SU-DHL-6 (cell line): Measurements from ENCODE around the gene AGPS.

Experiments
- H2AFZ ChIP-seq: fragments of 200-600 bp; sonication (generic); 2 replicates; pipeline ENCODE4 v1.6.1; 2014; ENCODE audit warnings: low read depth, mild to moderate bottlenecking, moderate library complexity, mixed read lengths, antibody characterized with exemption, low read length; ENCODE audit not compliant: severe bottlenecking
- H3F3A ChIP-seq: fragments of 200-600 bp; shearing (Covaris generic); 2 replicates; pipeline ENCODE4 v1.6.0; 2016; ENCODE audit warnings: antibody characterized with exemption, mild to moderate bottlenecking; ENCODE audit not compliant: insufficient read depth
- H3K27ac ChIP-seq: fragments of 200-600 bp; sonication (generic); 2 replicates; pipeline ENCODE4 v1.5.1; 2016; ENCODE audit warnings: low read depth, mild to moderate bottlenecking, low read length, moderate library complexity, mixed read lengths
- H3K27me3 ChIP-seq: fragments of 200-600 bp; sonication (generic), shearing (Covaris generic); 2 replicates; pipeline ENCODE4 v1.6.0; 2014; ENCODE audit warnings: mild to moderate bottlenecking, low read length
- H3K36me3 ChIP-seq: fragments of 200-600 bp; sonication (generic); 2 replicates; pipeline ENCODE4 v1.6.1; 2014; ENCODE audit warnings: mild to moderate bottlenecking, low read length, mixed read lengths
- H3K4me2 ChIP-seq: fragments of 300-600, 200-600 bp; shearing (Covaris generic), sonication (generic); 2 replicates; pipeline ENCODE4 v1.6.0; 2014; ENCODE audit warnings: low read length, low read depth, mild to moderate bottlenecking; ENCODE audit not compliant: poor library complexity, severe bottlenecking
- H3K4me3 ChIP-seq: fragments of 200-600 bp; sonication (generic); 2 replicates; pipeline ENCODE4 v1.5.1; 2014; ENCODE audit warnings: antibody characterized with exemption, low read length, mild to moderate bottlenecking, mixed read lengths; ENCODE audit not compliant: insufficient read depth, poor library complexity, severe bottlenecking
- H3K79me2 ChIP-seq: fragments of 200-600 bp; sonication (generic); 2 replicates; pipeline ENCODE4 v1.6.1; 2014; ENCODE audit warnings: mild to moderate bottlenecking, low read length, moderate library complexity; ENCODE audit not compliant: insufficient read depth
- H3K9ac ChIP-seq: fragments of 200-600 bp; sonication (generic); 2 replicates; pipeline ENCODE4 v1.7.0; 2014; ENCODE audit warnings: mild to moderate bottlenecking, low read length
- H3K9me2 ChIP-seq: fragments of 200-600 bp; sonication (generic); replicated peaks from 2 replicates; pipeline ENCODE4 v1.6.1; 2014; ENCODE audit warnings: low read length; ENCODE audit not compliant: insufficient read depth
- H3K9me3 ChIP-seq: fragments of 200-600 bp; sonication (generic); 2 replicates; pipeline ENCODE4 v1.6.1; 2014; ENCODE audit warnings: low read length, mixed read lengths; ENCODE audit not compliant: insufficient read depth
- H4K20me1 ChIP-seq: fragments of 200-600 bp; sonication (generic); 2 replicates; pipeline ENCODE4 v1.6.1; 2014; ENCODE audit warnings: low read depth, mild to moderate bottlenecking, antibody characterized with exemption, low read length, moderate library complexity, mixed read lengths
- CTCF ChIP-seq: fragments of 200-600 bp; sonication (generic); IDR thresholded peaks from one replicate; pipeline ENCODE4 v1.5.1; 2017; ENCODE audit warnings: antibody characterized with exemption, mild to moderate bottlenecking, low read length, moderate library complexity; ENCODE audit not compliant: insufficient read depth, poor library complexity, severe bottlenecking
- EZH2phosphoT487 ChIP-seq: fragments of 200-600 bp; sonication (generic), shearing (Covaris generic); conservative IDR thresholded peaks from 2 replicates; pipeline ENCODE4 v1.6.1; 2018; ENCODE audit warnings: mild to moderate bottlenecking, antibody characterized with exemption, low read length, moderate library complexity, mixed read lengths

The AGPS gene

GRCh38 chr2:177506998-177507397 is 114.4 kb downstream of the AGPS start:
- Histone ChIP-seq H3K9me3 (no peaks in the 10 kb centered on the region), H3K9me2 (no peaks in the 10 kb centered on the region), H3K79me2 (no peaks in the 10 kb centered on the region), H3F3A (no peaks in the 10 kb centered on the region), H3K4me3 (no peak overlapping the region), H4K20me1 (no peaks in the 10 kb centered on the region), H2AFZ (no peak overlapping the region), H3K36me3 (peaks cover 18% of the 10 kb centered on the region; the same call in 1 of the 2 replicates), H3K4me2 (no peak overlapping the region), H3K27me3 (no peaks in the 10 kb centered on the region), H3K9ac (no peak overlapping the region), H3K27ac (no peak overlapping the region)
- TF ChIP-seq EZH2phosphoT487 (no peak), CTCF (no peak)

- Histone ChIP-seq H3K27me3 (no peaks in the 10 kb centered on the region), H3F3A (no peaks in the 10 kb centered on the region), H3K9me3 (no peaks in the 10 kb centered on the region), H2AFZ (no peak overlapping the region), H3K36me3 (no peaks in the 10 kb centered on the region), H3K79me2 (no peaks in the 10 kb centered on the region), H3K27ac (no peak overlapping the region), H3K4me3 (no peak overlapping the region), H3K4me2 (no peak overlapping the region), H3K9ac (no peak overlapping the region), H3K9me2 (no peaks in the 10 kb centered on the region), H4K20me1 (no peaks in the 10 kb centered on the region; the same call in 1 of the 2 replicates)
- TF ChIP-seq CTCF (no peak), EZH2phosphoT487 (no peak)
Measured at GRCh38 chr2:177516824-177517544, 124.4 kb downstream of the AGPS start.

GRCh38 chr2:177518754-177519153 is 126.2 kb downstream of the AGPS start:
- H3K9me3 ChIP-seq, result no peaks in the 10 kb centered on the region
- H4K20me1 ChIP-seq, result no peaks in the 10 kb centered on the region; the same call in 1 of the 2 replicates
- H3K9ac ChIP-seq, result no peak overlapping the region
- no peak overlapping the region for H3K27ac ChIP-seq
- no peak overlapping the region for H3K4me2 ChIP-seq
- TF ChIP-seq CTCF, result no peak
- TF ChIP-seq EZH2phosphoT487, result no peak
- H3K4me3 ChIP-seq, result no peak overlapping the region
- H2AFZ ChIP-seq, result no peak overlapping the region
- H3K79me2 ChIP-seq, result no peaks in the 10 kb centered on the region
- H3K27me3 ChIP-seq, result no peaks in the 10 kb centered on the region
- H3K36me3 ChIP-seq, result no peaks in the 10 kb centered on the region; the same call in 1 of the 2 replicates
- no peaks in the 10 kb centered on the region for H3F3A ChIP-seq
- H3K9me2 ChIP-seq, result no peaks in the 10 kb centered on the region
